ENCODE results near the gene NACC1.

DNA sequence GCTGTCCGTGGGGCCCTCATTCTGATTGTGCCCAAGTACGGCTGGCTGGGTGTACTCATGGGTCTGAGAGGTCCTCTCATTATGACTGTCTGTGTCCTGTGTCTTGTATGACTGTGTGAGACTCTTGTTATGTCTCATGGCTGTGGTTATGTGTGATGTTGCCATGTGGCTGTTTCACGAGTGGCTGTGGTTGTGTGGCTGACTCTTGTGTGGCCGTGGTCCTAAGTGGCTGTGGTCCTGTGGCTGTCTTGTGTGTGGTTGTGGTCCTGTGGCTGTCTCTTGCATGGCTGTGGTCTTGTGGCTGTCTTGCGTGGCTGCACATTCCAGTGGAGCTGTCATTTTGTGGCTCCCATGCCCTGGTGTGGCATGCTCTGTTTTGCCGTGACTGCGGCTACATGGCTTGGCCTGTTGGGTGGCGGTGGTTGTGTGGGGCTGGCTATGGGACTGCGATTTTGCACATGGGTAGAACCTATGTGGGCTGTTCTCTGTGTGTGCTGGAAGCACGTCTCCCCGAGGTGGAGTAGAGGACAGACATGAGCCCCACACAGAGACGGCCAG lies 18.0 kb upstream of the NACC1 start:
- TF ChIP-seq FOXA1 (IDR thresholded peaks at IDR 0.05) (no peak), ARNT (IDR thresholded peaks at IDR 0.05) (no peak), SP1 (IDR thresholded peaks at IDR 0.05) (no peak), SUZ12 (IDR thresholded peaks at IDR 0.05) (no peak), ELF4 (IDR thresholded peaks at IDR 0.05) (no peak), TARDBP (IDR thresholded peaks at IDR 0.05) (no peak), NFRKB (IDR thresholded peaks at IDR 0.05) (no peak), FOXK2 (IDR thresholded peaks at IDR 0.05) (no peak), FOXM1 (IDR thresholded peaks at IDR 0.05; ENCODE audit: borderline replicate concordance) (no peak), ZNF384 (IDR thresholded peaks at IDR 0.05) (no peak), HDGF (IDR thresholded peaks at IDR 0.05; ENCODE audit: borderline replicate concordance) (no peak), LEF1 (IDR thresholded peaks at IDR 0.05; ENCODE audit: borderline replicate concordance) (no peak)
- TF ChIP-seq, protein P1, sequence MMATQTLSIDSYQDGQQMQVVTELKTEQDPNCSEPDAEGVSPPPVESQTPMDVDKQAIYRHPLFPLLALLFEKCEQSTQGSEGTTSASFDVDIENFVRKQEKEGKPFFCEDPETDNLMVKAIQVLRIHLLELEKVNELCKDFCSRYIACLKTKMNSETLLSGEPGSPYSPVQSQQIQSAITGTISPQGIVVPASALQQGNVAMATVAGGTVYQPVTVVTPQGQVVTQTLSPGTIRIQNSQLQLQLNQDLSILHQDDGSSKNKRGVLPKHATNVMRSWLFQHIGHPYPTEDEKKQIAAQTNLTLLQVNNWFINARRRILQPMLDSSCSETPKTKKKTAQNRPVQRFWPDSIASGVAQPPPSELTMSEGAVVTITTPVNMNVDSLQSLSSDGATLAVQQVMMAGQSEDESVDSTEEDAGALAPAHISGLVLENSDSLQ (IDR thresholded peaks at IDR 0.05): no peak

Measured in HEK293T (cell line).